K562 (cell line): ENCODE results near the gene HKDC1.

Experiments used
- GABPB1 ChIP-seq: sonication (generic); formaldehyde crosslinking; IDR thresholded peaks from 2 replicates; pipeline ENCODE4 v1.8.0; 2022; ENCODE audit warnings: mild to moderate bottlenecking, missing genetic modification reagents
- HDAC2 ChIP-seq: fragments of 450-650 bp; IDR thresholded peaks from 2 replicates; pipeline ENCODE4 v1.6.1; 2016; ENCODE audit warnings: mild to moderate bottlenecking
- STAG1 ChIP-seq: sonication (generic); formaldehyde crosslinking; IDR thresholded peaks from 2 replicates; pipeline ENCODE4 v1.5.0; 2020; ENCODE audit warnings: missing genetic modification reagents, borderline replicate concordance
- WHSC1 ChIP-seq: IDR thresholded peaks from one replicate; pipeline ENCODE4 v1.6.1; 2012; ENCODE audit warnings: low read length, control low read depth, inconsistent platforms
- TF ChIP-seq, protein P1 (sequence below): sonication (generic); formaldehyde crosslinking; IDR thresholded peaks from 2 replicates; pipeline ENCODE4 v1.8.0; 2022; ENCODE audit warnings: mild to moderate bottlenecking, missing genetic modification reagents

DNA sequence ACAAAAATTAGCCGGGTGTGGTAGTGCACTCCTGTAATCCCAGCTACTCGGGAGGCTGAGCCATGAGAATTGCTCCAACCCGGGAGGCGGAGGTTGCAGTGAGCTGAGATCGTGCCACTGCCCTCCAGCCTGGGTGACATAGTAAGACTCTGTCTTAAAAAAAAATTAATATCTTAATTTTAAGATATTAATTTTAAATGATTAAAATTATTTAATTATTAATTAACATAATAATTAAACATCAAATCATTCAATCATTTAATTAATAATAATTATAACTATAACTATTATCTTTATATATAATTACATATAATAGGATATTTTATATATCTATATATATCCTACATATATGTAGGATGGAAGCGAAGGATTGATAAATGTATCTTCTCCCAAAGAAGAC, 56.4 kb downstream of the HKDC1 start:
- TF ChIP-seq, protein P1, sequence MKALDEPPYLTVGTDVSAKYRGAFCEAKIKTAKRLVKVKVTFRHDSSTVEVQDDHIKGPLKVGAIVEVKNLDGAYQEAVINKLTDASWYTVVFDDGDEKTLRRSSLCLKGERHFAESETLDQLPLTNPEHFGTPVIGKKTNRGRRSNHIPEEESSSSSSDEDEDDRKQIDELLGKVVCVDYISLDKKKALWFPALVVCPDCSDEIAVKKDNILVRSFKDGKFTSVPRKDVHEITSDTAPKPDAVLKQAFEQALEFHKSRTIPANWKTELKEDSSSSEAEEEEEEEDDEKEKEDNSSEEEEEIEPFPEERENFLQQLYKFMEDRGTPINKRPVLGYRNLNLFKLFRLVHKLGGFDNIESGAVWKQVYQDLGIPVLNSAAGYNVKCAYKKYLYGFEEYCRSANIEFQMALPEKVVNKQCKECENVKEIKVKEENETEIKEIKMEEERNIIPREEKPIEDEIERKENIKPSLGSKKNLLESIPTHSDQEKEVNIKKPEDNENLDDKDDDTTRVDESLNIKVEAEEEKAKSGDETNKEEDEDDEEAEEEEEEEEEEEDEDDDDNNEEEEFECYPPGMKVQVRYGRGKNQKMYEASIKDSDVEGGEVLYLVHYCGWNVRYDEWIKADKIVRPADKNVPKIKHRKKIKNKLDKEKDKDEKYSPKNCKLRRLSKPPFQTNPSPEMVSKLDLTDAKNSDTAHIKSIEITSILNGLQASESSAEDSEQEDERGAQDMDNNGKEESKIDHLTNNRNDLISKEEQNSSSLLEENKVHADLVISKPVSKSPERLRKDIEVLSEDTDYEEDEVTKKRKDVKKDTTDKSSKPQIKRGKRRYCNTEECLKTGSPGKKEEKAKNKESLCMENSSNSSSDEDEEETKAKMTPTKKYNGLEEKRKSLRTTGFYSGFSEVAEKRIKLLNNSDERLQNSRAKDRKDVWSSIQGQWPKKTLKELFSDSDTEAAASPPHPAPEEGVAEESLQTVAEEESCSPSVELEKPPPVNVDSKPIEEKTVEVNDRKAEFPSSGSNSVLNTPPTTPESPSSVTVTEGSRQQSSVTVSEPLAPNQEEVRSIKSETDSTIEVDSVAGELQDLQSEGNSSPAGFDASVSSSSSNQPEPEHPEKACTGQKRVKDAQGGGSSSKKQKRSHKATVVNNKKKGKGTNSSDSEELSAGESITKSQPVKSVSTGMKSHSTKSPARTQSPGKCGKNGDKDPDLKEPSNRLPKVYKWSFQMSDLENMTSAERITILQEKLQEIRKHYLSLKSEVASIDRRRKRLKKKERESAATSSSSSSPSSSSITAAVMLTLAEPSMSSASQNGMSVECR (CRISPR knock-in tag), result no peak
- no peak for TF ChIP-seq GABPB1 (CRISPR knock-in tag)
- no peak for TF ChIP-seq STAG1 (CRISPR knock-in tag)
- no peak for TF ChIP-seq WHSC1
- TF ChIP-seq HDAC2, result no peak
